ENCODE results near the gene MTMR11. TPM values are rescaled to one million over a fixed set of nuclear protein-coding genes. Genes with fewer than 3 reads are reported as not detected.

Gene MTMR11
- total and polyA plus RNA-seq, 12 donors, result 0.95 to 5.3 (median 2.5) TPM

- 80 to 85% methylated on average over 10 of the region's 10 CpGs for WGBS, 2 donors
- peaks cover 5 to 34% (median 30%) of the 10 kb centered on the region in 9 donors for H3K4me1 ChIP-seq
- no peaks in the 10 kb centered on the region for H3K9me3 ChIP-seq
- no peak for DNase-seq
- TF ChIP-seq CTCF (IDR thresholded peaks at IDR 0.05), result no peak
- intact Hi-C loops (cut with DNase I), result loop anchor here in 1 of 10 donors (2.0 kb wide), 1 partner anchor 21 kb away; no protein-coding TSS in a partner anchor
- ATAC-seq, result no peak
- H3K27me3 ChIP-seq, result peaks cover 0 to 3% (median 0%) of the 10 kb centered on the region in 7 donors
- no peak overlapping the region for H3K27ac ChIP-seq
- peaks cover 0 to 58% (median 44%) of the 10 kb centered on the region in 9 donors for H3K36me3 ChIP-seq
- no peak overlapping the region for H3K4me3 ChIP-seq
Observed at GRCh38 chr1:149923626-149924025, 13.1 kb downstream of the MTMR11 start.

- TF ChIP-seq CTCF (IDR thresholded peaks at IDR 0.05), result no peak
- H3K4me1 ChIP-seq, result peaks cover 0 to 16% (median 0%) of the 10 kb centered on the region in 9 donors
- peak in 1 of 2 donors; percentile 26 for DNase-seq
- 1 to 2% methylated on average over 24 of the region's 24 CpGs for WGBS, 2 donors
- H3K4me3 ChIP-seq, result peak within 1 kb of the TSS; percentile 6 to 53 (median 48)
- intact Hi-C loops (cut with DNase I), result no loop called here
- peaks cover 0 to 26% (median 6%) of the 10 kb centered on the region in 7 donors for H3K27me3 ChIP-seq
- peak in 5 of 8 donors; percentile 24 to 68 (median 56) for ATAC-seq
- no peaks in the 10 kb centered on the region for H3K9me3 ChIP-seq
- H3K36me3 ChIP-seq, result peaks cover 0 to 16% (median 5%) of the 10 kb centered on the region in 9 donors
- H3K27ac ChIP-seq, result no peak within 1 kb of the TSS
Observed at GRCh38 chr1:149917571-149918144, 19.0 kb downstream of the MTMR11 start, which contains the start of gene SV2A. Gene SV2A, minus strand, starts transcription at chr1:149917844. Its CDS starts 4,004 bp downstream, at chr1:149913840.

- peak overlapping the region in 4 of 10 donors; percentile 46 to 53 (median 50) for H3K4me3 ChIP-seq
- no peak overlapping the region for H3K27ac ChIP-seq
- ATAC-seq, result peak in 1 of 8 donors; percentile 9
- no peaks in the 10 kb centered on the region for H3K9me3 ChIP-seq
- 17 to 19% methylated on average over 10 of the region's 10 CpGs for WGBS, 2 donors
- no peak for DNase-seq
- intact Hi-C loops (cut with DNase I), result no loop called here
- no peak for TF ChIP-seq CTCF (IDR thresholded peaks at IDR 0.05)
- peaks cover 0 to 16% (median 0%) of the 10 kb centered on the region in 9 donors for H3K4me1 ChIP-seq
- H3K36me3 ChIP-seq, result peaks cover 0 to 8% (median 0%) of the 10 kb centered on the region in 9 donors
- peaks cover 0 to 26% (median 6%) of the 10 kb centered on the region in 7 donors for H3K27me3 ChIP-seq
Observed at GRCh38 chr1:149916898-149917252, 19.8 kb downstream of the MTMR11 start.

GRCh38 chr1:149916193-149916897, 20.3 kb downstream of the MTMR11 start:
- Histone ChIP-seq H3K36me3 (peaks cover 0 to 3% (median 0%) of the 10 kb centered on the region in 9 donors), H3K27ac (no peak overlapping the region), H3K9me3 (no peaks in the 10 kb centered on the region), H3K27me3 (peaks cover 0 to 26% (median 6%) of the 10 kb centered on the region in 7 donors), H3K4me3 (peak overlapping the region in 1 of 10 donors; percentile 51), H3K4me1 (peaks cover 0 to 16% (median 0%) of the 10 kb centered on the region in 9 donors)
- no peak for DNase-seq
- TF ChIP-seq CTCF (IDR thresholded peaks at IDR 0.05), result no peak
- intact Hi-C loops (cut with DNase I), result no loop called here
- ATAC-seq, result no peak
- 24 to 33% methylated on average over 9 of the region's 9 CpGs for WGBS, 2 donors
